ENCODE results near the gene DLX5.

DNA sequence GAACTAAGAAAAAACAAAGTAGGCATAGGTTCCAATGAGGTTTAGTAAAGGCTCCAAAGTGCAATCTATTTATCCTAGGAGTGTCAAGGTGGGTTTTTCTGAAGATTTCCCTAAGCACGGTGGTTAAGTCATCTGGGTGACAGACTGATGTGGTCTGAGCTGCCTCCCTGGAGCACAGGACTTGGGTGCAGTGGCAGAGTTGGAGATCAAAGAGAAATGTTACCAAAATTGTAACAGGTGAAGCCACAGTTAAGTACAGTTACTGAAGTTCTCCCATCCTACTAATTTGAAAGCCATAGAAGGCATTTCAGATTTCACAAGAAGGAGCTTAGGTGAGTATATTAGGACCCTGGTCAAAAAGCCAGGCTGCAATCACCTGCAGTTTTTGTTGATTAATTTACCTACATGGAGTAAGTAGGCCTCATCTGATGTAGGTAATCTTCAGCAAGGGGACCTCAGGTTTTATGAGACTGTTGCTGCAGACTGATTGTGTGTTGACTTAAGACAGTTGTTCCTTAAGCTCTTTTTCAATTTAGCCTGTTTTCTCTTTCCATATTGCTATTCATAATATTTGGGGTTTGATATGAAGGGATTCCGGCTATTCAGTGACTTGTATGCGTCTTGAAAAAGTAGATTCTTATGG, 16.2 kb downstream of the DLX5 start:
- no peak for TF ChIP-seq EZH2 (IDR thresholded peaks at IDR 0.05; ENCODE audit: borderline replicate concordance, low read length)
- TF ChIP-seq CTCF (conservative IDR thresholded peaks at IDR 0.05 in 1 of 2, IDR thresholded peaks at IDR 0.05 in 1 of 2; ENCODE audit: extremely low read depth in 1 of 2, insufficient read depth in 1 of 2, low read depth in 1 of 2, low read length in 2 of 2), result no peak
